A673 (cell line): Measurements from ENCODE around the gene MTHFD1. TPM values are rescaled to one million over a fixed set of nuclear protein-coding genes. Genes with fewer than 3 reads are reported as not detected.

Source experiments
- BruUV-seq: library from RNA; stranded (reverse); fragments of 400-500 nt; replicated peaks from 2 replicates; lab custom pipeline; 2021; lab: Mats Ljungman, UMichigan
- CTCF ChIA-PET: fragments of 300-600 bp; sonication (Branson Sonifier 250); formaldehyde crosslinking; loops from one replicate; lab custom pipeline; 2022; ENCODE audit warnings: antibody characterized with exemption; lab: Charles Lee
- POLR2A ChIA-PET: fragments of 300-600 bp; sonication (Branson Sonifier 250); formaldehyde crosslinking; loops from one replicate; lab custom pipeline; 2022; ENCODE audit warnings: antibody characterized with exemption; ENCODE audit not compliant: low non-redundant PET; lab: Charles Lee
- DNase-seq: peaks from one replicate; pipeline ENCODE4 v3.0.0-alpha.2; 2015; ENCODE audit warnings: low spot score
- H3K27ac ChIP-seq: fragments of 200-600 bp; sonication (generic); 2 replicates; pipeline ENCODE4 v1.5.1; 2016; ENCODE audit warnings: mixed run types, low read depth, mild to moderate bottlenecking, mixed read lengths, antibody characterized with exemption, low read length; ENCODE audit not compliant: poor library complexity, severe bottlenecking
- H3K27me3 ChIP-seq: fragments of 200-600 bp; sonication (generic); replicated peaks from 2 replicates; pipeline ENCODE4 v1.6.1; 2017; ENCODE audit warnings: mixed run types, low read depth, mild to moderate bottlenecking, mixed read lengths, antibody characterized with exemption, low read length; ENCODE audit not compliant: insufficient read depth, poor library complexity
- H3K36me3 ChIP-seq: fragments of 200-600 bp; sonication (generic); 2 replicates; pipeline ENCODE4 v1.6.1; 2016; ENCODE audit warnings: mixed run types, mild to moderate bottlenecking, mixed read lengths, antibody characterized with exemption, low read length; ENCODE audit not compliant: insufficient read depth, poor library complexity, severe bottlenecking
- H3K4me1 ChIP-seq: fragments of 200-600 bp; sonication (generic); 2 replicates; pipeline ENCODE4 v1.6.1; 2017; ENCODE audit warnings: mixed run types, mild to moderate bottlenecking, mixed read lengths, antibody characterized with exemption, low read length; ENCODE audit not compliant: insufficient read depth, poor library complexity, severe bottlenecking
- H3K4me3 ChIP-seq: fragments of 200-600 bp; sonication (generic); 2 replicates; pipeline ENCODE4 v1.5.1; 2016; ENCODE audit warnings: low read depth, mixed run types, mild to moderate bottlenecking, mixed read lengths, low read length; ENCODE audit not compliant: poor library complexity, severe bottlenecking
- H3K9me3 ChIP-seq: fragments of 200-600 bp; sonication (generic); 2 replicates; pipeline ENCODE4 v1.6.1; 2016; ENCODE audit warnings: mixed run types, low read depth, mild to moderate bottlenecking, mixed read lengths, antibody characterized with exemption, low read length; ENCODE audit not compliant: poor library complexity, severe bottlenecking
- EZH2 ChIP-seq: fragments of 200-600 bp; sonication (generic); IDR thresholded peaks from 2 replicates; pipeline ENCODE4 v1.6.1; 2017; ENCODE audit warnings: borderline replicate concordance, low read depth, mild to moderate bottlenecking, mixed read lengths, antibody characterized with exemption, low read length; ENCODE audit not compliant: poor library complexity, severe bottlenecking
- intact Hi-C: fragments of 100-400 bp; cut with micrococcal nuclease; formaldehyde crosslinking; loops from one replicate; pipeline ENCODE4 v1.10.0; 2022; ENCODE audit not compliant: unreplicated experiment
- total RNA-seq: library from RNA; stranded (reverse); gene quantifications from 2 replicates; pipeline ENCODE4 v1.2.3, GENCODE V29; 2021
- TF ChIP-seq, protein P1 (sequence below): fragments of 300-800, 200-600 bp; sonication (generic); conservative IDR thresholded peaks from 2 replicates; pipeline ENCODE4 v1.5.1; 2017; ENCODE audit warnings: low read depth, mild to moderate bottlenecking, antibody characterized with exemption, low read length, moderate library complexity, mixed read lengths

The MTHFD1 gene
- total RNA-seq, 1 experiment from 2014 or later: 293 TPM

GRCh38 chr14:64476438-64476837 lies 88.3 kb downstream of the MTHFD1 start:
- BruUV-seq: no TSS peak
- TF ChIP-seq, protein P1, sequence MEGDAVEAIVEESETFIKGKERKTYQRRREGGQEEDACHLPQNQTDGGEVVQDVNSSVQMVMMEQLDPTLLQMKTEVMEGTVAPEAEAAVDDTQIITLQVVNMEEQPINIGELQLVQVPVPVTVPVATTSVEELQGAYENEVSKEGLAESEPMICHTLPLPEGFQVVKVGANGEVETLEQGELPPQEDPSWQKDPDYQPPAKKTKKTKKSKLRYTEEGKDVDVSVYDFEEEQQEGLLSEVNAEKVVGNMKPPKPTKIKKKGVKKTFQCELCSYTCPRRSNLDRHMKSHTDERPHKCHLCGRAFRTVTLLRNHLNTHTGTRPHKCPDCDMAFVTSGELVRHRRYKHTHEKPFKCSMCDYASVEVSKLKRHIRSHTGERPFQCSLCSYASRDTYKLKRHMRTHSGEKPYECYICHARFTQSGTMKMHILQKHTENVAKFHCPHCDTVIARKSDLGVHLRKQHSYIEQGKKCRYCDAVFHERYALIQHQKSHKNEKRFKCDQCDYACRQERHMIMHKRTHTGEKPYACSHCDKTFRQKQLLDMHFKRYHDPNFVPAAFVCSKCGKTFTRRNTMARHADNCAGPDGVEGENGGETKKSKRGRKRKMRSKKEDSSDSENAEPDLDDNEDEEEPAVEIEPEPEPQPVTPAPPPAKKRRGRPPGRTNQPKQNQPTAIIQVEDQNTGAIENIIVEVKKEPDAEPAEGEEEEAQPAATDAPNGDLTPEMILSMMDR: no peak
- no peak for TF ChIP-seq EZH2
- H3K27me3 ChIP-seq: no peaks in the 10 kb centered on the region
- no peak overlapping the region for H3K27ac ChIP-seq
- H3K36me3 ChIP-seq: no peaks in the 10 kb centered on the region
- H3K4me1 ChIP-seq: peaks cover 10% of the 10 kb centered on the region
- intact Hi-C loops: loop anchor here (5.0 kb wide), 1 partner anchor 134 kb away; no protein-coding TSS in a partner anchor
- ChIA-PET CTCF (no interaction called here), POLR2A (no interaction called here)
- H3K4me3 ChIP-seq: no peak overlapping the region
- DNase-seq: no peak
- H3K9me3 ChIP-seq: no peaks in the 10 kb centered on the region

DNA sequence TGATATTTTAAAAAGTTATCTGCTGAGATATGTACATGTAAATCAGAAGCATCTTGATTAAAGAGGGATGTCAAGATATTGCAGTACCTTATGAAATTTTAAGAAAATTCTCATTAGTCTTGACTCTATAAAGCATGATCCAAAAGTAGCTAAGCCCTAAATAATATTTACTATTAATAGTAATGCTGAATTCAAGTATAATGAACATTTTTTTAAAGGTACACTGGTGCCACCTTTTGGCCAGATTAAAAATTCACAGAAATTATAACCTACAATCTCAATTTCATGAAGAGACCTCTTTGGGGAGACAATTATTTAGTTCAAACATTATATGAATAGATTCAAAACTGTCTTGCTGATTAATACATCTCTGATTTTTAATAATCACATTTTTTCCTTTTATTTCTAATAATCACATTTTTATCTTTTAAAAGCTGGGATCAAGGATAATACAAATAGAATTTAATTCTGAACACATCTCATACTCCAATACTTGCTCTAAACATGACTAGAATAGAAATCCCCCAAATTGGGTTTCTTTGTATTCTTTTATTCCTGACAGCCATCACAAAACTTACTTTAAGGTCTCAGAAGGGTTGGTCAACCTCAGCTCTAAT lies 90.6 kb downstream of the MTHFD1 start:
- Histone ChIP-seq H3K4me1 (peaks cover 4% of the 10 kb centered on the region), H3K27ac (no peak overlapping the region), H3K4me3 (no peak overlapping the region), H3K36me3 (no peaks in the 10 kb centered on the region), H3K27me3 (no peaks in the 10 kb centered on the region), H3K9me3 (no peaks in the 10 kb centered on the region)
- BruUV-seq: no TSS peak
- intact Hi-C loops: loop anchor here (5.0 kb wide), 1 partner anchor 136 kb away; no protein-coding TSS in a partner anchor
- ChIA-PET POLR2A (no interaction called here), CTCF (interaction anchor here (0.6 to 1.0 kb wide), 3 partner anchors 61 to 141 kb away, joined by 3 to 7 read pairs (median 4); no protein-coding TSS in a partner anchor)
- TF ChIP-seq, protein P1: peak; percentile 62
- no peak for TF ChIP-seq EZH2
- DNase-seq: peak; percentile 37

DNA sequence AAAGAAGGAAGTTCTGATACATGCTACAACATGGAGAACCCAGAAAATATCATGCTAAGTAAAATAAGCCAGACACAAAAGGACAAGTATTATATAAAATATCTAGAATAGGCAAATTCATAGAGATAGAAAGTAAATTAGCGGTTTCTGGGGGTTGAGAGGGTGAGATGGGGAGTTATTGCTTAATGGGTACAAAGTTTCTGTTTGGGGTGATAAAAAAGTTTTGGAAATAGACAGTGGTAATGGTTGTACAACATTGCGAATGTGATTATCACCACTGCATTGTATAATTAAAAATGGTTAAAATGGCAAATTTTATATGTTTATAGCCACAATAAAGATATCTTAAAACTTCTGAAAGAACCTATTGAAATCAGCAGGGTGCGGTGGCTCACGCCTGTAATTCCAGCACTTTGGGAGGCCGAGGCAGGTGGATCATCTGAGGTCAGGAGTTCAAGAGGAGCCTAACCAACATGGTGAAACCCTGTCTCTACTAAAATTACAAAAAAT lies 100.5 kb downstream of the MTHFD1 start:
- TF ChIP-seq, protein P1: no peak
- TF ChIP-seq EZH2: no peak
- ChIA-PET POLR2A (interaction anchor here (0.6 kb wide), 1 partner anchor 27 kb away, joined by 5 read pairs; no protein-coding TSS in a partner anchor), CTCF (no interaction called here)
- DNase-seq: no peak
- intact Hi-C loops: no loop called here
- no peaks in the 10 kb centered on the region for H3K27me3 ChIP-seq
- H3K27ac ChIP-seq: no peak overlapping the region
- BruUV-seq: no TSS peak
- no peaks in the 10 kb centered on the region for H3K4me1 ChIP-seq
- peaks cover 41% of the 10 kb centered on the region for H3K36me3 ChIP-seq
- H3K9me3 ChIP-seq: no peaks in the 10 kb centered on the region
- no peak overlapping the region for H3K4me3 ChIP-seq
